Nephron progenitor cell (in vitro differentiated cells): Measurements from ENCODE around the gene MSMO1.
A peak's percentile ranks its signal among the peaks of the same experiment; 100 is the strongest.

Experiments
- DNase-seq: peaks from one replicate; pipeline ENCODE4 v3.0.0; 2021
- H3K27ac Mint-ChIP-seq: 2 replicates; pipeline ENCODE4 v1.8.0; 2021; ENCODE audit warnings: mild to moderate bottlenecking, moderate library complexity, mixed read lengths
- H3K27me3 Mint-ChIP-seq: 2 replicates; pipeline ENCODE4 v1.8.0; 2021; ENCODE audit warnings: mild to moderate bottlenecking, low read depth, mixed read lengths; ENCODE audit not compliant: poor library complexity
- H3K36me3 Mint-ChIP-seq: 2 replicates; pipeline ENCODE4 v1.8.0; 2021; ENCODE audit warnings: low read depth, mixed read lengths
- H3K4me1 Mint-ChIP-seq: 2 replicates; pipeline ENCODE4 v1.8.0; 2021; ENCODE audit warnings: mixed read lengths
- H3K4me3 Mint-ChIP-seq: 2 replicates; pipeline ENCODE4 v1.8.0; 2021; ENCODE audit warnings: mild to moderate bottlenecking, moderate library complexity, mixed read lengths
- H3K9me3 Mint-ChIP-seq: 2 replicates; pipeline ENCODE4 v1.8.0; 2021; ENCODE audit warnings: mild to moderate bottlenecking, moderate library complexity, mixed read lengths
- TF ChIP-seq, protein P1 (sequence below): fragments of 200-600 bp; sonication (generic); IDR thresholded peaks from 2 replicates; pipeline ENCODE4 v1.5.0; 2021; ENCODE audit warnings: antibody characterized with exemption

MSMO1 gene

DNA sequence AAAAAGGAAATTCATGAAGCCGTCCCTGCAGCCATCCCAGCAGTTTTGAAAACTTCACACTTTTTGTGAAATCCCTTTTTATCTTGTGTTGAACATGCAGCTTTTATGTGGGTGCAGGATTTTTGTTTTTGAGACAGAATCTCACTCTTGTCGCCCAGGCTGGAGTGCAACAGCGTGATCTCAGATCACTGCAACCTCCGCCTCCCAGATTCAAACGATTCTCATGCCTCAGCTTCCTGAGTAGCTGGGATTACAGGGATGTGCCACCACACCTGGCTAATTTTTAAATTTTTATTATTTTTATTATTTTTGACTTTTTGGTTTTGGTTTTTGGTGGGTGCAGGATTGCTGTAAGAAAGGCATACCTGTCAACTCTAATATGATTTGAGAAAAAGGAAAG is 8.0 kb upstream of the MSMO1 start:
- H3K4me3 Mint-ChIP-seq, result no peak overlapping the region
- DNase-seq, result no peak
- no peaks in the 10 kb centered on the region for H3K9me3 Mint-ChIP-seq
- no peaks in the 10 kb centered on the region for H3K4me1 Mint-ChIP-seq
- H3K36me3 Mint-ChIP-seq, result no peaks in the 10 kb centered on the region
- H3K27ac Mint-ChIP-seq, result peak overlapping the region; percentile 9
- no peaks in the 10 kb centered on the region for H3K27me3 Mint-ChIP-seq
- TF ChIP-seq, protein P1, sequence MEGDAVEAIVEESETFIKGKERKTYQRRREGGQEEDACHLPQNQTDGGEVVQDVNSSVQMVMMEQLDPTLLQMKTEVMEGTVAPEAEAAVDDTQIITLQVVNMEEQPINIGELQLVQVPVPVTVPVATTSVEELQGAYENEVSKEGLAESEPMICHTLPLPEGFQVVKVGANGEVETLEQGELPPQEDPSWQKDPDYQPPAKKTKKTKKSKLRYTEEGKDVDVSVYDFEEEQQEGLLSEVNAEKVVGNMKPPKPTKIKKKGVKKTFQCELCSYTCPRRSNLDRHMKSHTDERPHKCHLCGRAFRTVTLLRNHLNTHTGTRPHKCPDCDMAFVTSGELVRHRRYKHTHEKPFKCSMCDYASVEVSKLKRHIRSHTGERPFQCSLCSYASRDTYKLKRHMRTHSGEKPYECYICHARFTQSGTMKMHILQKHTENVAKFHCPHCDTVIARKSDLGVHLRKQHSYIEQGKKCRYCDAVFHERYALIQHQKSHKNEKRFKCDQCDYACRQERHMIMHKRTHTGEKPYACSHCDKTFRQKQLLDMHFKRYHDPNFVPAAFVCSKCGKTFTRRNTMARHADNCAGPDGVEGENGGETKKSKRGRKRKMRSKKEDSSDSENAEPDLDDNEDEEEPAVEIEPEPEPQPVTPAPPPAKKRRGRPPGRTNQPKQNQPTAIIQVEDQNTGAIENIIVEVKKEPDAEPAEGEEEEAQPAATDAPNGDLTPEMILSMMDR, result no peak

- H3K4me1 Mint-ChIP-seq, result peaks cover 13% of the 10 kb centered on the region
- TF ChIP-seq, protein P1, result no peak
- peaks cover 10% of the 10 kb centered on the region for H3K36me3 Mint-ChIP-seq
- H3K27ac Mint-ChIP-seq, result no peak overlapping the region
- no peak for DNase-seq
- peaks cover 9% of the 10 kb centered on the region for H3K9me3 Mint-ChIP-seq
- no peak overlapping the region for H3K4me3 Mint-ChIP-seq
- H3K27me3 Mint-ChIP-seq, result peaks cover 2% of the 10 kb centered on the region
Measured at GRCh38 chr4:165324236-165324917, 3.1 kb upstream of the MSMO1 start.

DNA sequence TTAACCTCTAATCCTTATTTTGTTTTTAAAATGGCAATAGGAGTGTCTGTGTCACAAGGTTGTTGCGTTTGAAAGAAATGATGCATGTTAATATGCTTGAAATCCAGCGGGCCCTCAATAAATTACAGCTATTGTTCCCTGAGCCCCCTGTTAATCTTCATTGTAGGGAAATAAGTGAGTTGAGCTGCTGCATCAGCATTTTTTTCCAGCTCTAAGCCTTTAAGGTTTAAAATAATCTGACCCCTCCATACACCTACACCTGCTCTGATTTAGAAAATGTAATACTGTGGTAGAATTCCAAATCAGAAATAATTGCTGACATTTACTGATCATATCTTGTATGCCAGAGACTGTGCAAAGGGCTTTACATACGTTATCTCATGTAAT is 2.6 kb upstream of the MSMO1 start:
- Mint-ChIP-seq H3K9me3 (peaks cover 9% of the 10 kb centered on the region), H3K27ac (no peak overlapping the region), H3K4me3 (no peak overlapping the region), H3K36me3 (peaks cover 10% of the 10 kb centered on the region), H3K4me1 (peaks cover 13% of the 10 kb centered on the region), H3K27me3 (peaks cover 2% of the 10 kb centered on the region)
- no peak for DNase-seq
- TF ChIP-seq, protein P1, result no peak

- Mint-ChIP-seq H3K9me3 (peaks cover 9% of the 10 kb centered on the region), H3K4me1 (peaks cover 21% of the 10 kb centered on the region), H3K36me3 (peaks cover 17% of the 10 kb centered on the region), H3K4me3 (no peak overlapping the region), H3K27me3 (peaks cover 2% of the 10 kb centered on the region), H3K27ac (peak overlapping the region; percentile 70)
- no peak for DNase-seq
- TF ChIP-seq, protein P1, result no peak
Measured at GRCh38 chr4:165325732-165326512, 1.5 kb upstream of the MSMO1 start.

GRCh38 chr4:165326831-165327210 is 648 bp upstream of the MSMO1 start:
- peaks cover 2% of the 10 kb centered on the region for H3K27me3 Mint-ChIP-seq
- no peak overlapping the region for H3K27ac Mint-ChIP-seq
- TF ChIP-seq, protein P1, result no peak
- no peak overlapping the region for H3K4me3 Mint-ChIP-seq
- peaks cover 30% of the 10 kb centered on the region for H3K4me1 Mint-ChIP-seq
- peaks cover 9% of the 10 kb centered on the region for H3K9me3 Mint-ChIP-seq
- peak; percentile 15 for DNase-seq
- peaks cover 23% of the 10 kb centered on the region for H3K36me3 Mint-ChIP-seq

DNA sequence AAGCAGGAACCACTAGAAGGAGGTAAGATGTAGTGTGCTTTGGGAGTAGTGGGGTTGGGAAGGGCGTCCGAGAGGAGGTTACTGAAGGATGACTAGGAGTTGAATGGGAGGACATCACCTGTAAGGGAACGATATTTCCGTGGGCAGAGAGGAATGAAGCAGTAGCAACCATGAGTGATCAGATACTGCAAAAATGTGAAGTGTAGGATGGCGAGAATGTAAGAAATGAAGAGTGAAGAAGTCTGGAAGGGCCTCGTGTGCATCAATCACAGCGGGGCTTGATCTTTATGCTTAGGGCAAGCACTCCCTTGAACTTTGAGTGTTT is 594 bp downstream of the MSMO1 start:
- peaks cover 9% of the 10 kb centered on the region for H3K9me3 Mint-ChIP-seq
- H3K4me1 Mint-ChIP-seq, result peaks cover 42% of the 10 kb centered on the region
- no peak for DNase-seq
- TF ChIP-seq, protein P1, result no peak
- peaks cover 23% of the 10 kb centered on the region for H3K36me3 Mint-ChIP-seq
- H3K4me3 Mint-ChIP-seq, result no peak overlapping the region
- peaks cover 6% of the 10 kb centered on the region for H3K27me3 Mint-ChIP-seq
- no peak overlapping the region for H3K27ac Mint-ChIP-seq
